H1 (cell line): ENCODE data around the gene PTPRE.

Experiments
- BRCA1 ChIP-seq: IDR thresholded peaks from 2 replicates; pipeline ENCODE4 v1.6.1; 2012; ENCODE audit warnings: low read depth, low read length, improper control_type of control experiment
- CEBPB ChIP-seq: IDR thresholded peaks from 2 replicates; pipeline ENCODE4 v1.6.1; 2012; ENCODE audit warnings: low read depth, low read length
- CREB1 ChIP-seq: IDR thresholded peaks from 2 replicates; pipeline ENCODE4 v1.6.1; 2012; ENCODE audit warnings: inconsistent platforms
- CTCF ChIP-seq, 3 experiments: IDR thresholded peaks; 1 replicate in 2 of 3; 2 replicates in 1 of 3; pipeline versions ENCODE4 v1.5.1 to v1.6.1; 2011; ENCODE audit warnings: low read length in 3 of 3, mild to moderate bottlenecking in 3 of 3, inconsistent platforms in 2 of 3, low read depth in 1 of 3, moderate library complexity in 1 of 3; ENCODE audit not compliant: insufficient read depth in 1 of 3; ENCODE audit errors: control extremely low read depth in 1 of 3
- MAFK ChIP-seq: IDR thresholded peaks from 2 replicates; pipeline ENCODE4 v1.6.1; 2012; ENCODE audit warnings: low read depth, mild to moderate bottlenecking, improper control_type of control experiment, low read length
- RXRA ChIP-seq: IDR thresholded peaks from 2 replicates; pipeline ENCODE4 v1.6.1; 2011; ENCODE audit warnings: low read depth, mild to moderate bottlenecking, low read length, moderate library complexity; ENCODE audit not compliant: insufficient read depth
- ZNF274 ChIP-seq: IDR thresholded peaks from 2 replicates; pipeline ENCODE4 v1.7.0; 2012; ENCODE audit warnings: low read length, borderline replicate concordance; ENCODE audit errors: extremely low read depth
- TF ChIP-seq, protein P1 (sequence below): IDR thresholded peaks from 2 replicates; pipeline ENCODE4 v1.6.1; 2012; ENCODE audit warnings: inconsistent platforms

- TF ChIP-seq CTCF (IDR thresholded peaks at IDR 0.05; ENCODE audit: control extremely low read depth in 1 of 3, insufficient read depth in 1 of 3, low read depth in 1 of 3, low read length in 3 of 3) (no peak), ZNF274 (no peak), BRCA1 (no peak), CEBPB (no peak), MAFK (no peak), RXRA (no peak), CREB1 (no peak)
- TF ChIP-seq, protein P1, sequence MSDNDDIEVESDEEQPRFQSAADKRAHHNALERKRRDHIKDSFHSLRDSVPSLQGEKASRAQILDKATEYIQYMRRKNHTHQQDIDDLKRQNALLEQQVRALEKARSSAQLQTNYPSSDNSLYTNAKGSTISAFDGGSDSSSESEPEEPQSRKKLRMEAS = no peak
Measured at GRCh38 chr10:127993056-127993690, 86.3 kb downstream of the PTPRE start.
